Activated CD4-positive, alpha-beta T cell treated with anti-CD3 and anti-CD28 coated beads, Interleukin-2, Interleukin-6, amounts not matched to agents 100 ng/mL and 50 ng/mL, durations not matched to agents 16 hours and 8 hours (primary cell): Measurements from ENCODE around the gene ZER1.
A peak's percentile ranks its signal among the peaks of the same experiment; 100 is the strongest.

ENCODE experiments used
- DNase-seq: peaks from one replicate; pipeline ENCODE4 v3.0.0-alpha.2; 2020

Gene ZER1

DNA sequence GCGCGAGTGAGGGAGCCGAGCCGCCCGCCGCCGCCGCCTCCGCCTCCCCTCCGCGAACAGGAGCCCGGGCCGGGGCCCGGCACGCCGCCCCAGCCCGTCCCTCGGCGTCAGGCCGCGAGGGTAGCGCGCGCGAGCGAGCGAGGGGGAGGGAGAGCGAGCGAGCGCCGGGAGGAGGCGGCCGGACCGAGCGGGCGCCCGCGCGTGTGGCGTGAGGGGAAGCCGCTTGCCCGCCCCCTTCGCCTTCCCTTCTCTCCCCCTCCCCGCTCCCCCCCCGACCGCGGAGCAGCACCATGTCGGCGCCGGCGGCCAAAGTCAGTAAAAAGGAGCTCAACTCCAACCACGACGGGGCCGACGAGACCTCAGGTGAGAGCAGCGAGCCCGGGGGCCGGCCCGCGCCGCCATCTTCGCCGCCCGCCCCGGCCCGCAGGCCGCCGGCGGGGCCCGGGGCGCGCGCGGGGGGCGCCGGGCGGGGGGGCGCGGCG is 82.4 kb downstream of the ZER1 start:
- no peak for DNase-seq

DNA sequence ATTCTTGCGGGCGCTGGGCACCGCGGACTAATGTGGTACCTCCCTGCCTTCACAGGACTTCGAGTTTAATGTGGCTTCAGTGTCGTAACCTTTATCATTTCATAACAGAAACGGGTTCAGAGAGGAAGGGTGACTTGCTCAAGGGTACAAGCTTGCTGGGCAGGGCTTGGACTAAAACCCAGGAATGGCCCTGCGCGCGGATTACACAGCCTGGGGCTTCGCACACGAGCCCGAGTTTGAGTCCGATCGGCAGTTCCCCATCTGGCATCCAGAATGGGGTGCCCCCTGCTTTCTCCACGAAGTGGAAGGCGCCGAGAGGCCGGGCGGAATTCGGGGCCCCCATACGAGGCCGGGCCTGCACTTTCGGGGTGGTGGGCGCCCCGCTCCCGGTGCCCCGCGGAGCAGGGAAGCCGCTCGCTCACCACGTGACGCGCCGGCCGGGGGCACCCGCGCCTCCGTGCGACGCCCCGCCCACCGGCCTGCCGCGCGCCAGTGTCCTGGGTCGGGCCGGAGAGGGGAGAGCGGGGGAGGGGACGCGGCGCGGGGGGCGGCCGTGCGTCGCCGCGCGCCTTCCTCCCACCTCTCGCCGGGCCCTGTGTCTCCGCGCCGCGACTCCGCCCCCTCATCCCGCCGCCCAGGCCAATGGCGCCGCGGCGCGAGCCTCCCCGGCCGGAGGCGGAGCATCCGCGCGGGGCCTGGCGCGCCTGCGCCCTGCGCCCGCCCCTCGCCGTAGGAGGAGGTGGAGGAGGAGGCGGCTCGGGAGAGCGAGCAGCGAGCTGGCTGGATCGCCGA is 83.0 kb downstream of the ZER1 start, which contains the start of gene SET:
TSS of gene SET (plus strand) at position 722 of the 792 bp plus-strand sequence. CDS start 361 bp downstream, outside the sequence.
- DNase-seq = peak; percentile 97

DNA sequence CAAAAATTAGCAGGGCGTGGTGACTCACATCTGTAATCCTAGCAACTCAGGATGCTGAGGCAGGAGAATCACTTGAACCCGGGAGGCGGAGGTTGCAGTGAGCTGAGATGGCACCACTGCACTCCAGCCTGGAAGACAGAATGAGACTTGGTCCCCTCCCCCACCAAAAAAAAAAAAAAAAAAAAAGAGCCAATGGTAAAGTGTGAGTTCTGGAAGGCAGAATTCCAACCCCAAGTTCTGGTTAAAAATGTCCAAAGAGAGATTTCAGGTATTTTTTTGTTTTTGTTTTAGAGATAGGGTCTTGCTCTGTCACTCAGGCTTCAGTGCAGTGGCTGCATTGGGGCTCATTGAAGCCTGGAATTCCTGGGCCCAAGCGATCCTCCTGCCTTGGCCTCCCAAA is 84.3 kb downstream of the ZER1 start:
- no peak for DNase-seq

DNA sequence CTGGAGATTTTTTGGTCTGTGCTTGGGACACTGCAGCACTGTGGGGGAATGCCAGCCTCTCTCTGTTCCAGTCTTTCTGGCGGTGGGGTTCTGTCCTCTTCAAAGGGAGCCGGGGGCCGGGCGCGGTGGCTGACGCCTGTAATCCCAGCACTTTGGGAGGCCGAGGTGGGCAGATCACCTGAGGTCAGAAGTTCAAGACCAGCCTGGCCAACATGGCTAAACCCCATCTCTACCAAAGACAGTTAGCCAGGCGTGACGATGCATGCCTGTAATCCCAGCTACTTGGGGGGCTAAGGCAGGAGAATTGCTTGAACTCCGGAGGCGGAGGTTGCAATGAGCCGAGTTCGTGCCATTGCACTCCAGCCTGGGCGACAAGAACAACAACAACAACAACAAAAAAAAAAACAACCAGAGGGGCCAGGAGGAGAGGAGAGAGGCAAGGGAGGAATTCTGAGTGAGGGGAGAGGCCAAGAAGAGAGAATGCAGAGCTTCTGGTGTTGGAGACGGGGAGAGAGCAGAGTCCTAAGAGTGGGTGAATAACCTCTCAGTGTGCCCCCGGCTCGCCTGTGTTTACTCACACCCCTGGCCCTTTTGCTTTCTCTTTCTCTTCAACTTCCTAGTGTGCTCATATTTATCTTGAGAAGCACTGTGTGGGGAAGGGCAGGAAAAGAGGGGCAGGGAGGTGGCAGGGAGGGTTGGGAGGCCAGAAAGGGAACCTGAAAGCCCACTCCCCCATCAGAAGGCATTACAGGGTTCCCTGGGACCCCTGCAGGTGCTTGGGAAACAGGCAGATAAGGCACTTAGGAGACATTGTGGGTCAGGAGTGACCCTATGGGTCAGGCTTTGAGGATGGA is 85.9 kb downstream of the ZER1 start:
- peak; percentile 67 for DNase-seq

DNA sequence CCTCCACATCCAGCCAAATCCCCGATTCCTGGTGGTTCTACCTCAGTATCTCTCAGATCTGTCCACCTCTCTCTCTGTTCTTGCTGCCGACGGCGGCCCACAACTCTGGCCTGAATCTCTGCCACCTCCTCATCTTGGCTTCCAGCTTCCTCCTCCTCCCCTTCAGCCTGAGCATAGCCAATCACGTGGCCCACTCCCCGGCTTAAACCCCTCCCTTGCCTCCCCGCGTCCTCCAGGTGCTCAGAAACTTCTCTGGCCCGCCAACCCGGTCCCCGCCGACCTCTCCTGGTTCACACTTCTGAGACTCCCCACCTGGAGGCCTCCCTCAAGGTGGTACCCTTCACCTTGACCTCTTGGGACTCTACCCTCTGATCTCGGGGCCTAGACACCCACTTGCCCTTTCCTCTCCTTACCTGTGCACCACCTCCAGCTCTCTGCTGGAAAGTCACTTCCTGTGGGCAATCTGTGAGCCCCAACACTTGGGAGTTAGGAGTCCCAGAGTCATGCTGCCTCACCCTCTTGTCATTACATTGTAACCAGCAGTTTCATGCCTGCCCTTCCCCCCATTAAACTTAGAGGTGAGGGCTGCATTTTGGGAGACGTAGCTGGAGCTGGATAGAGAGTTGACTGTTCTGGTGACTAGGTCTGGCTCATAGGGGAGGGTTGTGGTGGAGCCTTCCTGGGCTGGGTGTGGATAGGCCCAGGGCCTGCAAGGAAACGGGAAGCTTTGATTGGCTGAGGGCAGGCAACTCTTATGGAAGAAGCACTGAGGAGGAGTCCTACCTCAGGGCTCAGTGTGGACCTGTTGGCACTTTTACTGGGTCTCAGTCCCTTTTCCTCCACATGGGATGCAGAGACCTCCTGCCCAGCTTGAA is 87.2 kb downstream of the ZER1 start:
- DNase-seq = peak; percentile 90

DNA sequence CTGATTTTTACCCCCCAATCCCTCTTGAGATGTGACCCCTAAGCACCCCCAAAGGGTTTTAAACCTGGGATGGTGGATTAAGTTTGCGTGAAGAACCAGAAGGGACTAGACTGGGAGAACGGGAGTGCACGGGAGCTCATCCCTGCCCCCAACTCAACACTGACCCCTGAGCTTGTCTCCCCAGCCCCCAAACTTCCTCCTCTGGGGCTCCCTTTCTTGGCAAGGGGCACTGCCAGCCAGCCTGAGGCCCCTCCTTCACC is 87.7 kb downstream of the ZER1 start:
- DNase-seq = no peak

DNA sequence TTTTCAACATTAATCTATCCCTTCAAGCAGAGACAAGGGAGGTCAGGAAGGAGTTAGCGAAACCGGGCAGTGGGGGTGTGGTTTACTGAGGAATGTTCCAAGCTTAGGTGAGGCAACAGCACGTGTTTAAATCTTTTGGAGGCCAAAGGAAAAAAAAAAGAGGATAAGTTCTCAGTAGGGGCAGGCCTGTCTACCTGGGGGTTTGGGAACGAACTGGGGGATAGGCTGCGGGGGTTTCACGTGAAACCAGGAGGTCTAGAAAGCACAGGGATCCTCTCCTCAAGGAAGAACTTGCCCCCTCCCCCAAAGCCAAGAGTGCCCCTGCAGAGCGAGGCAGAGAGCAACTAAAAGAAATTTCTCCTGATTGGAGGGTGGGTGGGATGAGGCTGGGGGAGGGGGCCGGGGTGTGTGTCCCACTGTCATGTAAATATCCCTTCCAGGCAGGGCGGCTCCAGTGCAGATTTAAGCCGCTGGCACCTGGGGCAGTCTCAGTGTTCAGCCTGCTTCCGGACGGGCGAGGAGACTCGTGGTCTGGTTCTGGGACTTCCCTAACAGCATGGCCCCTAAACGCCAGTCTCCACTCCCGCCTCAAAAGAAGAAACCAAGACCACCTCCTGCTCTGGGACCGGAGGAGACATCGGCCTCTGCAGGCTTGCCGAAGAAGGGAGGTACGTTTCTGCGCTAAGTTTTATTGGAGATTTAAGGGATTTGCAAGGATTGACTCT is 88.2 kb downstream of the ZER1 start:
- DNase-seq = peak; percentile 69
